ENCODE results near the gene KIF13A. TPM values are rescaled to one million over a fixed set of nuclear protein-coding genes. Genes with fewer than 3 reads are reported as not detected.
"Not testable (repeated sequence)": the region's sequence is repeated elsewhere in the genome, so short reads cannot be mapped to it uniquely, and the experiment has no call there.

The KIF13A gene
- total and polyA plus RNA-seq, 12 donors, result 16.7 to 198 (median 97.8) TPM

DNA sequence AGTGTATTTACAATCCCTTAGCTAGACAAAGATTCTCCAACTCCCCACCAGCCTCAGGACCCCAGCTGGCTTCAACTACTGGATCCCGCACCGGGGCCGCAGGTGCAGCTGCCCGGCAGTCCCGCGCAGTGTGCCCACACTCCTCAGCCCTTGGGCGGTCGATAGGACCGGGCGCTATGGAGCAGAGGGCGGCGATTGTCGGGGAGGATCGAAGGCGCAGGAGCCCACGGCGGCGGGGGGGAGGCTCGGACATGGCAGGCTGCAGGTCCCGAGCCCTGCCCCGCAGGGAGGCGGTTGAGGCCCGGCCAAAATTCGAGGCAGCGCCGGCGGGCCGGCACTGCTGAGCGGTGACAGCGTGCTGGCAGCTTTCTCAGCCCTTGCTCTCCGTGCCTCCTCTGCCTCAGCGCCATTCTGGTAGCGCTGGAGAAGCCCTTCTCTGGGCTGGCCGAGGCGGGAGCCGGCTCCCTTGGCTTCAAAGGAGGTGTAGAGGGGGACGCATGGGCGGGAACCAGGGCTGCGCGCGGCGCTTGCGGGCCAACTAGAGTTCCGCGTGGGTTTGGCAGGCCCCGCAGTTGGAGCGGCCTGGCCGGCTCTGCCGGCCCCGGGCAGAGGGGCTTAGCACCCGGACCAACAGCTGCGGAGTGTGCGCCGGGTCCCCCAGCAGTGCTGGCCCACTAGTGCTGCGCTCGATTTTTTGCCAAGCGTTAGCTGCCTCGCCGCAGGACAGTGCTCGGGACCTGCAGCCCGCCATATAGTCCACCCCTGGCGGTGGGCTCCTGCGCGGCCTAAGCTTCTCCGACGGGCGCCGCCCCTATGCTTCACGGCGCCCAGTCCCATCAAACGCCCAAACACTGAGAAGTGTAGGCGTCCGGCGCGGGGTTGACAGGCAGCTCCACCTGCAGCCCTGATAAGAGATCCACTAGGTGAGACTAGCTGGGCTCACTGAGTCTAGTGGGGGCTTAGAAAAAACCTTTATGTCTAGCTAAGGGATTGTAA lies 32.4 kb upstream of the KIF13A start:
- H3K9me3 ChIP-seq, result no peaks in the 10 kb centered on the region
- H3K4me3 ChIP-seq, result peak overlapping the region in 6 of 10 donors; percentile 19 to 32 (median 26)
- no peak overlapping the region for H3K27ac ChIP-seq
- WGBS, 2 donors, result 54 to 85% methylated on average over 74 to 75 of the region's 75 CpGs
- TF ChIP-seq, protein P1, sequence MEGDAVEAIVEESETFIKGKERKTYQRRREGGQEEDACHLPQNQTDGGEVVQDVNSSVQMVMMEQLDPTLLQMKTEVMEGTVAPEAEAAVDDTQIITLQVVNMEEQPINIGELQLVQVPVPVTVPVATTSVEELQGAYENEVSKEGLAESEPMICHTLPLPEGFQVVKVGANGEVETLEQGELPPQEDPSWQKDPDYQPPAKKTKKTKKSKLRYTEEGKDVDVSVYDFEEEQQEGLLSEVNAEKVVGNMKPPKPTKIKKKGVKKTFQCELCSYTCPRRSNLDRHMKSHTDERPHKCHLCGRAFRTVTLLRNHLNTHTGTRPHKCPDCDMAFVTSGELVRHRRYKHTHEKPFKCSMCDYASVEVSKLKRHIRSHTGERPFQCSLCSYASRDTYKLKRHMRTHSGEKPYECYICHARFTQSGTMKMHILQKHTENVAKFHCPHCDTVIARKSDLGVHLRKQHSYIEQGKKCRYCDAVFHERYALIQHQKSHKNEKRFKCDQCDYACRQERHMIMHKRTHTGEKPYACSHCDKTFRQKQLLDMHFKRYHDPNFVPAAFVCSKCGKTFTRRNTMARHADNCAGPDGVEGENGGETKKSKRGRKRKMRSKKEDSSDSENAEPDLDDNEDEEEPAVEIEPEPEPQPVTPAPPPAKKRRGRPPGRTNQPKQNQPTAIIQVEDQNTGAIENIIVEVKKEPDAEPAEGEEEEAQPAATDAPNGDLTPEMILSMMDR (IDR thresholded peaks at IDR 0.05), result no peak
- peaks cover 0 to 7% (median 0%) of the 10 kb centered on the region in 7 donors for H3K27me3 ChIP-seq
- DNase-seq, result peak; percentile 8 to 40
- peaks cover 0 to 2% (median 0%) of the 10 kb centered on the region in 9 donors for H3K4me1 ChIP-seq
- peak in 7 of 8 donors; percentile 37 to 92 (median 66) for ATAC-seq
- no peaks in the 10 kb centered on the region for H3K36me3 ChIP-seq
- intact Hi-C loops (cut with DNase I), result no loop called here

DNA sequence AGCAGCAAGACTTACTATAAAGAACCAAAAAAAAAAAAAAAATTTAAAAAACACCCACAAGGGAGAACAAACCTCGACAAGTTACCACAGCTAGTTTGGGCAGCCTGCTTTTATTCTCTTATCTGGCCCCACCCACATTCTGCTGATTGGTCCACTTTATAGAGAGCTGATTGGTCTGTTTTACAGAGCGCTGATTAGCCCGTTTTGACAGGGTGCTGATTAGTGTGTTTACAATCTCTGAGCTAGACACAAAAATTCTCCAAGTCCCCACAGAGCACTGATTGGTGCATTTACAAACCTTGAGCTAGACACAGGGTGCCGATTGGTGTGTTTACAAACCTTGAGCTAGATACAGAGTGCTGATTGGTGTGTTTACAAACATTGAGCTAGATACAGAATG lies 31.7 kb upstream of the KIF13A start:
- DNase-seq; intact Hi-C loops (cut with DNase I); H3K4me1 ChIP-seq: not testable (repeated sequence)

DNA sequence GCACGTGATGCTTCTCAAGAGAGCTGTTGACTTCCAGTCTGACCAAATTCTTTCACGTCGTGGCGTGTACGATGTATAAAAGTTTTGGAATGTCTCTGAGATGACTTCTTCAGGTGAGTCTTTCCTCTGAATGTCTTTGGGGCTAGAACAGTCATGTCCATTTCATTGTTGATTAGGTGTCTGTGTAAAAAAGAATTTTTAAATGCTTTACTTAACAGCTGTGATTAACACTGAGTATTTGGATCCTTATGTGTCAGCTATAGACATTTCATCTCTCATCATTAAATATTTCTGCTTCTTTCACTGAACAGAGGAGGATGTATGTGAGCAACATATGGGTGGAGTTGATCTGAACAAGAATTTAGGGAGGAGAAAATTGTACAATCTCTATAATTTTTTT lies 29.3 kb upstream of the KIF13A start:
- H3K4me3 ChIP-seq, result no peak overlapping the region
- no peak for DNase-seq
- TF ChIP-seq, protein P1 (IDR thresholded peaks at IDR 0.05), result no peak

More for the DNA sequence above, 31.7 kb upstream of the KIF13A start:
- not testable (repeated sequence) for H3K27me3 ChIP-seq, H3K9me3 ChIP-seq, H3K27ac ChIP-seq, H3K36me3 ChIP-seq
- ATAC-seq, result peak in 1 of 8 donors; percentile 16
- WGBS, 2 donors, result 77 to 86% methylated on average over 4 of the region's 4 CpGs
- peak overlapping the region in 3 of 10 donors; percentile 19 to 32 (median 28) for H3K4me3 ChIP-seq

DNA sequence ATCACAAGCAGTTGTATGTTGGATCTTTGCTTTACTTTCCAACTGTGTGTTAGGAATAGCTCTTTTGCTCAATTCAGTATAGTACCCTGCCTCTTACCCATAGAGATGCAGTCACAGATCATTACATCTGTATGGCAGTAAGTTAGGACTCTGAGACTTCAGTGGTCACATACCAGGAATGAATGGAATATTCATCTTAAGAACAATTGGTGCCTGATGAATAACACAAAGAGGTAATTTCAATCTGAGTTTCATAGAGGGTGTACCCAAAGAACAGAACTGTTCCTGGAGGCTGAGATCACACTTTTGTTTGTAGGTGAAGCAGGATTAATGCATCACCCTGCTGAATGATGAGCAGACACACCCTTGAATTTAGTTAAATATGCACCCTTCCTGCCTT lies 28.7 kb upstream of the KIF13A start:
- no peak for ATAC-seq
- Histone ChIP-seq H3K4me3 (no peak overlapping the region), H3K9me3 (no peaks in the 10 kb centered on the region), H3K4me1 (no peaks in the 10 kb centered on the region), H3K27me3 (peaks cover 0 to 7% (median 0%) of the 10 kb centered on the region in 7 donors), H3K36me3 (no peaks in the 10 kb centered on the region), H3K27ac (no peak overlapping the region)
- TF ChIP-seq, protein P1 (IDR thresholded peaks at IDR 0.05), result no peak
- no peak for DNase-seq
- intact Hi-C loops (cut with DNase I), result no loop called here

More for the DNA sequence above, 29.3 kb upstream of the KIF13A start:
- Histone ChIP-seq H3K9me3 (no peaks in the 10 kb centered on the region), H3K27ac (no peak overlapping the region), H3K36me3 (no peaks in the 10 kb centered on the region), H3K4me1 (no peaks in the 10 kb centered on the region), H3K27me3 (peaks cover 0 to 7% (median 0%) of the 10 kb centered on the region in 7 donors)
- intact Hi-C loops (cut with DNase I), result no loop called here
- ATAC-seq, result no peak
- WGBS, 2 donors, result 39 to 42% methylated on average over 5 of the region's 5 CpGs

DNA sequence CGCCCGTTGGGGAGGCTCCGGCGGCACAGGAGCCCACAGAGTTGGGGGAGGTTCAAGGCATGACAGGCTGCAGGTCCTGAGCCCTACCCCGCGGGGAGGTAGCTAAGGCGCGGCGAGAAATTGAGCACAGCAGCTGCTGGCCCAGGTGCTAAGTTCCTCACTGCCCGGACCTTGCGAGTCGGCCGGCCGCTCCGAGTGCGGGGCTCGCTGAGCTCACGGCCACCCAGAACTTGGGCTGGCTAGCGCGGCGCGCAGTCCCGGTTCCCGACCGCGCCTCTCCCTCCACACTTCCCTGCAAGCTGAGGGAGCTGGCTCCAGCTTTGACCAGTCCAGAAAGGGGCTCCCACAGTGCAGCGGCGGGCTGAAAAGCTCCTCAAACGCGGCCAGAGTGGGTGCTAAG lies 23.9 kb upstream of the KIF13A start:
- H3K27ac ChIP-seq, result no peak overlapping the region
- intact Hi-C loops (cut with DNase I), result no loop called here
- TF ChIP-seq, protein P1 (IDR thresholded peaks at IDR 0.05), result no peak
- WGBS, 2 donors, result 96 to 97% methylated on average over 28 to 30 of the region's 30 CpGs
- H3K9me3 ChIP-seq, result no peaks in the 10 kb centered on the region
- H3K27me3 ChIP-seq, result no peaks in the 10 kb centered on the region
- no peaks in the 10 kb centered on the region for H3K36me3 ChIP-seq
- H3K4me3 ChIP-seq, result no peak overlapping the region
- H3K4me1 ChIP-seq, result no peaks in the 10 kb centered on the region
- DNase-seq (no peak), ATAC-seq (no peak)

DNA sequence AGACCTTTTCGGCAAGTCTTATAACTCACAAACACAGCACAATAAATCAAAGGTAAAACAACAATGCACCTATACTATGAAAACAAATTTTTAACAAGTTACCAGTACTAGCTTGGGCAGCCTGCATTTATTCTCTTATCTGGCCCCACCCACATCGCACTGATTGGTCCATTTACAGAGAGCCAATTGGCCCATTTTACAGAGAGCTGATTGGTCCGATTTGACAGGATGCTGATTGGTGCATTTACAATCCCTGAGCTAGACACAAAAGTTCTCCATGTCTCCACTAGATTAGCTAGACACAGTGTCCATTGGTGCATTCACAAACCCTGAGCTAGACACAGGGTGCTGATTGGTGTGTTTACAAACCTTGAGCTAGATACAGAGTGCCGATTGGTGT lies 23.1 kb upstream of the KIF13A start:
- H3K4me1 ChIP-seq; H3K36me3 ChIP-seq; H3K27me3 ChIP-seq; intact Hi-C loops (cut with DNase I); H3K9me3 ChIP-seq; ATAC-seq; H3K27ac ChIP-seq; DNase-seq; H3K4me3 ChIP-seq: not testable (repeated sequence)
- 98% methylated on average over 4 of the region's 4 CpGs for whole genome bisulfite sequencing, 2 donors
